Right atrium auricular region (tissue), 2 donors: ENCODE measurements around the gene ERO1A. TPM values are rescaled to one million over a fixed set of nuclear protein-coding genes. Genes with fewer than 3 reads are reported as not detected.

ENCODE experiments used
- DNase-seq: peaks from one replicate; pipeline ENCODE4 v3.0.0-alpha.2; 2019; ENCODE audit warnings: low spot score
- H3K27ac ChIP-seq, 2 donors: fragments of 200-600 bp; sonication (generic); 1 replicate in 1 of 2; 2 replicates in 1 of 2; pipeline ENCODE4 v1.5.1; 2016 to 2019
- H3K27me3 ChIP-seq, 2 donors: fragments of 200-600 bp; sonication (generic); one replicate each; pipeline versions ENCODE4 v1.5.1 to v1.6.0; 2017 to 2019
- H3K36me3 ChIP-seq: fragments of 200-600 bp; sonication (generic); one replicate; pipeline ENCODE4 v1.5.1; 2016
- H3K4me1 ChIP-seq, 2 donors: fragments of 200-600 bp; sonication (generic); one replicate each; pipeline versions ENCODE4 v1.5.1 to v1.6.0; 2017 to 2019
- H3K4me3 ChIP-seq, 2 donors: fragments of 200-600 bp; sonication (generic); 1 replicate in 1 of 2; 2 replicates in 1 of 2; pipeline ENCODE4 v1.5.1; 2017 to 2019; ENCODE audit warnings: mild to moderate bottlenecking in 1 of 2, moderate library complexity in 1 of 2
- H3K9me3 ChIP-seq, 2 donors: fragments of 200-600 bp; sonication (generic); one replicate each; pipeline ENCODE4 v1.5.1; 2019
- CTCF ChIP-seq, 2 donors: fragments of 200-600 bp; sonication (generic); IDR thresholded peaks; one replicate each; pipeline ENCODE4 v1.5.1; 2019; ENCODE audit warnings: antibody characterized with exemption in 2 of 2
- total RNA-seq, 2 donors: library from RNA; depleted of rRNA; stranded (reverse); fragments of >200 nt; gene quantifications; one replicate each; pipeline ENCODE4 v1.1.0, GENCODE V29; 2016

Gene ERO1A
- total RNA-seq, 2 donors from 2014 or later: 11.3 to 12.2 TPM

- Histone ChIP-seq H3K4me1 (peaks cover 0 to 27% of the 10 kb centered on the region in 2 donors), H3K9me3 (no peaks in the 10 kb centered on the region), H3K36me3 (no peaks in the 10 kb centered on the region), H3K27me3 (no peaks in the 10 kb centered on the region), H3K27ac (no peak overlapping the region), H3K4me3 (no peak overlapping the region)
- DNase-seq: no peak
- no peak for TF ChIP-seq CTCF (IDR thresholded peaks at IDR 0.05)
Observed at GRCh38 chr14:52693532-52693931, 1.8 kb downstream of the ERO1A start.

- no peaks in the 10 kb centered on the region for H3K36me3 ChIP-seq
- H3K27me3 ChIP-seq: no peaks in the 10 kb centered on the region
- H3K27ac ChIP-seq: no peak overlapping the region
- H3K4me3 ChIP-seq: no peak overlapping the region
- H3K4me1 ChIP-seq: peaks cover 0 to 27% of the 10 kb centered on the region in 2 donors
- no peaks in the 10 kb centered on the region for H3K9me3 ChIP-seq
- no peak for TF ChIP-seq CTCF (IDR thresholded peaks at IDR 0.05)
- DNase-seq: no peak
Observed at GRCh38 chr14:52693036-52693435, 2.3 kb downstream of the ERO1A start.

- no peak for DNase-seq
- no peak for TF ChIP-seq CTCF (IDR thresholded peaks at IDR 0.05)
- H3K4me1 ChIP-seq: peaks cover 0 to 27% of the 10 kb centered on the region in 2 donors
- H3K9me3 ChIP-seq: no peaks in the 10 kb centered on the region
- H3K27me3 ChIP-seq: no peaks in the 10 kb centered on the region
- H3K27ac ChIP-seq: no peak overlapping the region
- H3K4me3 ChIP-seq: no peak overlapping the region
- H3K36me3 ChIP-seq: no peaks in the 10 kb centered on the region
Observed at GRCh38 chr14:52692248-52692962, 3.0 kb downstream of the ERO1A start.

- Histone ChIP-seq H3K4me3 (no peak overlapping the region), H3K4me1 (peaks cover 0 to 30% of the 10 kb centered on the region in 2 donors), H3K27ac (no peak overlapping the region), H3K27me3 (no peaks in the 10 kb centered on the region), H3K36me3 (no peaks in the 10 kb centered on the region), H3K9me3 (no peaks in the 10 kb centered on the region)
- DNase-seq: no peak
- TF ChIP-seq CTCF (IDR thresholded peaks at IDR 0.05): no peak
Observed at GRCh38 chr14:52690983-52691760, 4.2 kb downstream of the ERO1A start.

- TF ChIP-seq CTCF (IDR thresholded peaks at IDR 0.05): no peak
- Histone ChIP-seq H3K4me1 (peaks cover 0 to 16% of the 10 kb centered on the region in 2 donors), H3K9me3 (no peaks in the 10 kb centered on the region), H3K27ac (no peak overlapping the region), H3K27me3 (no peaks in the 10 kb centered on the region), H3K4me3 (no peak overlapping the region), H3K36me3 (peaks cover 10% of the 10 kb centered on the region)
- no peak for DNase-seq
Observed at GRCh38 chr14:52686176-52686575, 9.2 kb downstream of the ERO1A start.
